Measurements from ENCODE around the gene UCN.

- no peak for TF ChIP-seq ZNF558 (tag by site-specific recombination; IDR thresholded peaks at IDR 0.05)
- TF ChIP-seq ZNF843 (tag by site-specific recombination; IDR thresholded peaks at IDR 0.05) = no peak
- no peak for TF ChIP-seq CTCF (tag by site-specific recombination; IDR thresholded peaks at IDR 0.05)
- no peak for TF ChIP-seq ZNF266 (tag by site-specific recombination; IDR thresholded peaks at IDR 0.05; ENCODE audit: low read depth)
- no peak for TF ChIP-seq ZBTB10 (tag by site-specific recombination; IDR thresholded peaks at IDR 0.05)
- TF ChIP-seq ZNF350 (tag by site-specific recombination; IDR thresholded peaks at IDR 0.05) = no peak
- TF ChIP-seq BCL11A (tag by site-specific recombination; IDR thresholded peaks at IDR 0.05; ENCODE audit: low read depth) = no peak
- TF ChIP-seq SETDB1 (IDR thresholded peaks at IDR 0.05; ENCODE audit: insufficient read length, low read length) = no peak
- TF ChIP-seq OSR2 (tag by site-specific recombination; IDR thresholded peaks at IDR 0.05) = no peak
- TF ChIP-seq ZBTB21 (tag by site-specific recombination; IDR thresholded peaks at IDR 0.05) = no peak
- TF ChIP-seq ZNF768 (tag by site-specific recombination; IDR thresholded peaks at IDR 0.05) = no peak
- no peak for TF ChIP-seq ZNF146 (tag by site-specific recombination; IDR thresholded peaks at IDR 0.05)
- TF ChIP-seq BCL6B (tag by site-specific recombination; IDR thresholded peaks at IDR 0.05) = no peak
These were observed 6.5 kb upstream of the UCN start for GRCh38 chr2:27314709-27315108.

Data from HEK293 (cell line).